Measurements from ENCODE around the gene LDLRAD4. TPM values are rescaled to one million over a fixed set of nuclear protein-coding genes. Genes with fewer than 3 reads are reported as not detected.

LDLRAD4 gene
- total RNA-seq, 1 experiment from 2014 or later, result not detected

GRCh38 chr18:13369756-13370510 lies 151.4 kb downstream of the LDLRAD4 start:
- DNase-seq (ENCODE audit: low read depth), result no peak

- DNase-seq (ENCODE audit: low read depth), result no peak
Observed at GRCh38 chr18:13370995-13371625, 152.6 kb downstream of the LDLRAD4 start.

GRCh38 chr18:13371689-13372418 lies 153.3 kb downstream of the LDLRAD4 start:
- no peak for DNase-seq (ENCODE audit: low read depth)

- no peak for DNase-seq (ENCODE audit: low read depth)
Observed at GRCh38 chr18:13372531-13372951, 154.0 kb downstream of the LDLRAD4 start.

GRCh38 chr18:13374096-13374467 lies 155.5 kb downstream of the LDLRAD4 start:
- no peak for DNase-seq (ENCODE audit: low read depth)

GRCh38 chr18:13374468-13375301 lies 156.1 kb downstream of the LDLRAD4 start:
- DNase-seq (ENCODE audit: low read depth), result peak; percentile 3

GRCh38 chr18:13375302-13376255 lies 157.0 kb downstream of the LDLRAD4 start:
- DNase-seq (ENCODE audit: low read depth), result peak; percentile 68

- DNase-seq (ENCODE audit: low read depth), result no peak
Observed at GRCh38 chr18:13376298-13376840, 157.8 kb downstream of the LDLRAD4 start.

- DNase-seq (ENCODE audit: low read depth), result no peak
Observed at GRCh38 chr18:13376841-13377351, 158.3 kb downstream of the LDLRAD4 start.

- no peak for DNase-seq (ENCODE audit: low read depth)
Observed at GRCh38 chr18:13377496-13377895, 158.9 kb downstream of the LDLRAD4 start.

GRCh38 chr18:13378150-13378549 lies 159.6 kb downstream of the LDLRAD4 start:
- DNase-seq (ENCODE audit: low read depth), result no peak

- DNase-seq (ENCODE audit: low read depth), result no peak
Observed at GRCh38 chr18:13379062-13379865, 160.7 kb downstream of the LDLRAD4 start.

GRCh38 chr18:13379930-13380690 lies 161.6 kb downstream of the LDLRAD4 start:
- DNase-seq (ENCODE audit: low read depth), result no peak

- DNase-seq (ENCODE audit: low read depth), result no peak
Observed at GRCh38 chr18:13380691-13381070, 162.1 kb downstream of the LDLRAD4 start.

- no peak for DNase-seq (ENCODE audit: low read depth)
Observed at GRCh38 chr18:13381331-13381730, 162.8 kb downstream of the LDLRAD4 start.

- no peak for DNase-seq (ENCODE audit: low read depth)
Observed at GRCh38 chr18:13381944-13382365, 163.4 kb downstream of the LDLRAD4 start.

- DNase-seq (ENCODE audit: low read depth), result no peak
Observed at GRCh38 chr18:13382366-13382953, 163.9 kb downstream of the LDLRAD4 start.
